HEK293T (cell line): Measurements from ENCODE around the gene ARAP1.

Experiments used
- BHLHE40 ChIP-seq: fragments of 450-650 bp; IDR thresholded peaks from 2 replicates; pipeline ENCODE4 v1.6.1; 2016; ENCODE audit warnings: mild to moderate bottlenecking, moderate library complexity, borderline replicate concordance
- FOXM1 ChIP-seq: fragments of 450-650 bp; IDR thresholded peaks from 2 replicates; pipeline ENCODE4 v1.6.1; 2017; ENCODE audit warnings: mild to moderate bottlenecking, borderline replicate concordance

DNA sequence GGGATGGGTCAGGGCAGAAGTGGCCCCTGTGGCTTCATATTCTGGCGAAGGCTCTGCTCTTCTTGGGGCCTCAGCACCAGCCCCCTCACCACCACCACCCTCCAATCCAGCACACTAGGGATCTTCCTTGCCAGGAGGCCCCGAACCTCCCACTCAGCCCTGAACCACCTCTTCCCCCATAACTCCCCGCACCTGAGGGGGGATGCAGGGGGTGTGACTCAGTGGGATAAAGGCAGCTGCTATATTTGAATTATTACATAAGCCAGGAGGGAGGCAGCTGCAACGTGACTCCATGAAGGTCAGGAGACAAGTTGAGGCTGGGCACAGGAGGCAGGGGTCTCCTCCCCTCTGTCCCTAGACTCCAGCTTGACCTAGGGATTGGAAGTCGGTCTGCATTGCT is 72.3 kb downstream of the ARAP1 start:
- TF ChIP-seq BHLHE40 (no peak), FOXM1 (no peak)
